HG03457 (cell line): ENCODE measurements around the gene XPO6.

Source experiments
- ATAC-seq: cut with Tn5 transposase; IDR thresholded peaks from one replicate; pipeline ENCODE4 v1.9.1; 2021; ENCODE audit warnings: moderate number of reproducible peaks; ENCODE audit not compliant: unreplicated experiment

Gene XPO6

DNA sequence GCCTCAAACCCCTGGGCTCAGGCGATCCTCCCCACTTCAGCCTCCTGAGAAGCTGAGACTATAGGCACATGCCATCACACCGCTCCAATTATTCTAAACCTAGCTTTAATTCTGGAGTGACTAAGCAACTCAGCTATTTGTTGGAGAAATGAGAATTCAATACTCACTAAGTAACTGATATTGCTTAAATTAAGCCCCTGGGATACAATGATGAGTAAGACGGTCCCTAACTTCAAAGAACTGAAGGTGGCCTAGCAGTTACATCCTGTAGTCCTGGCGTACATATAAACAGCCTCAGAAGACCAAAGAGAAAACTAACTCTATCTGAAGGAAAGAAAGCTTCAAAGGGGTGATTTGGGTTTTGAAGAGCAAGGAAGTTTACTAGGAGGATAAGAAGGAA lies 25.0 kb downstream of the XPO6 start:
- no peak for ATAC-seq

DNA sequence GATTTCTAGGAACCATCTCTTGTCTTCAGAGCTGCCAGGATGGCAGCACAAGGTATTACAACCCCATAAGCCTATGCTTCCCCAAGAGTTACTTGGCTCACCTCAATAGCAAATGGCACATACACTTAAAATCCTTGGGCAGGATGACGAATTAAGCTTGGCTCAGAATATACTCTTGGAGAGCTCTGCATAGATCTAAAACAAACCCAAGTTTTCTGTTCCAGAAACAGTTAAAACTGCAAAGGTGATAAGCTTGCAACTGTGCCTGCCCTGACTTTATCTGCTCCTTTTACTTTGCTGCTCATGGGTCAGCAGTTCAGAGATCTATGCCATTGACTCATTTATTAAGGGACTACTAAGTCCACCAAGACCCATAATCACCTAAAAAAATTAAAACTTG lies 26.1 kb downstream of the XPO6 start:
- no peak for ATAC-seq

DNA sequence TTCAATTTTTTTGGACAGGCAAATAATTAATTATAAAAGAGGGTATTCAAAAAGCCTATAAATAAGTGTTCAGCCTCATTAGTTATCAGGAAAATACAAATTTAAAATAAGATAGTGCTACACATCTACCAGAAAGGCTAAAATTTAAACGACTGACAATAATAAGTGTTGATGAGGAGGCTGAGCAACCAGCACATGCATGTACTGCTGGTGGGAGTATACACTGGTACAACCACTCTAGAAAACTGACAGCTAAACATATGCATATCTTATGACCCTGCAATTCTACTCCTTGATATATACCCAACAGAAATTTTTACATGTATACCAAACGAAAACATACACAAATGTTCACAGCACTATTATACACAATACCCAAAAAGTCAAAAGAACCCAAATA lies 27.1 kb downstream of the XPO6 start:
- no peak for ATAC-seq

DNA sequence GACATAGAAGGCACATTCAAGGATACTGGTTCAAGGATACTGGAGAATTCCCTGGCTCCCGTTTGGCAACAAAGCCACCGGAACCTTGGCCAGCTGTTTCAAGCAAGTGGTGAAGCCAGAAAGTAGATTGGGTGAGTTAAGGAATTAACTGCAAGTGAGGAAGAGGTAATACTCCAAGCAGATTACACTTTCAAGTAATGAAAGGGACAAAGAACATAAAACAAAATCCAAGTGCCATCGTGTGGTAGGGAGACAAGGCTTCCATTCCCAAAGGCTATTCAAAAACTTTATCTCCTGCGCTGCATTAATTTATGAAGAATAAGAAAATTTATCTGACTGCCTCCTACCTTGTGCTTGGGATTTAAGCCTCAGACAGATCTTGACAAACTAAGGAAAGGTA lies 27.8 kb downstream of the XPO6 start:
- ATAC-seq, result no peak

DNA sequence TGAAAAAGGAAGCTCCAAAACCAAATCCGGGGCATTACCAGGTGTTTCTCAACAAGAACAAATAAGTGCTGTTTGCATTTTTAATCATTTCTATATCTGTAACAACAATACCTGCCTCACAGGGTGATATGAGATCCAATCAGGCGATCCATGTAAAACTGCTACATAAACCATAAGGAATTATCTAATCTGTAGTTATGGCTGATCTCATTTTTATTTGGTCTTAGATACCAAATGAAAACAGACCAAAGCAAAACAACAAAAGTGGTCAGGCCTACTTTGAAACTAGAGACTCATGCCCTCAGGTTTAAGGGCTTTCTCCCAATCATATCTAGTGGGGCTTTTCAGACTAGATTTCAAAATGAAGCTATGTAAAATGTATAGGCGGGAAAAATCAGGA lies 28.3 kb downstream of the XPO6 start:
- ATAC-seq, result no peak

DNA sequence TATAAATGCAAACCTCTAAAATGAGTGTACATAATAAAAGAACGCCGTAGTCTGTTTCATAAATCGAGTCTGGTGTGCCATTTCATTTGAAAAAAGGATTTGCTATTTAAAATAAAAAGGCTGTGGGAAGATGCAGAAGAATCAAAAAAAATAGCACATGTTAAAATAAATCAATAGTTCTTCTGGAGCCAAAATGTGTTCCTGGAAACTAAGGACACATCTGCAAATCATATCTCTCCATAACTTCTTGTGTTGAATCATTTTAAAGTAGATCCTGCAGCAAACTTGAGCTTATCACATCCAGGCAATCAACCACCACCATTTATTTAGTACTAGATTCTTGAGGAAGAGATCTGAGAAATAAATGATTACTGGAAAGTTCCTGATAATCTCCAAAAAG lies 29.0 kb downstream of the XPO6 start:
- no peak for ATAC-seq

DNA sequence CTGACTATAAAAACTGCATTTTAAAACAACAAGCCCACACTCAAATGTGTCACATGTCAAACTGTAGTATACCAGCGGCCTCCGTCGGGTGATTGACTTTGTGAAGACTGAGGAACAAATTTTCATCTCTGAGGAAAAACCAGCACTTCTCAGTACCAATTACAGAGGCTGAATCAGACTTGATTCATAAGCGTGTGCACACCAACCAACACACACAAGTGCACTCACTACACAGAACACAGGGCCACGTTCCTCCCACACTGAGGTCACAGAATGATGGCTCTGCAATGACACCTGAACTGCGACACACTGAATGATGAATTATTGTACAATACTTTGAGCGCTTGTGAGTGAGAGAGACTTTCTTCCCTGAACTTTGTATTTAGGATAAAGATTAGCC lies 29.6 kb downstream of the XPO6 start:
- no peak for ATAC-seq

DNA sequence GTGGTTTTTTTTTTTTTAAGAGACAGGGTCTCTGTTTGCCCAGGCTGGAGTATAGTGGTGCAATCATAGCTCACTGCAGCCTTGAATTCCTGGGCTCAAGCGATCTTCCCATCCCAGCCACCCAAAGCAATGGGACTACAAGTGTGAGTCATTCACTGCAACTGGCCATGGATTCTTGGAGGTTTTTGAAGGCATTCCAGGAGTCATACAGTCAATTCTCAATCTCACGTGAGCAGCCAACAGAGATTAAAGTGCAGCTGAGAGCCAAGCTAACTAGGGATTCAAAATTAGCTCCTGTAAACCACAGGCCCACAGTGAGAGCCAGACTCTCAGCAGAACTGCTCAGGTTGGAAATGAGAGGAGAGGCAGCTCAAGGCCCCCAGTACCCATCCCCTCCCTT lies 30.2 kb downstream of the XPO6 start:
- ATAC-seq, result no peak

DNA sequence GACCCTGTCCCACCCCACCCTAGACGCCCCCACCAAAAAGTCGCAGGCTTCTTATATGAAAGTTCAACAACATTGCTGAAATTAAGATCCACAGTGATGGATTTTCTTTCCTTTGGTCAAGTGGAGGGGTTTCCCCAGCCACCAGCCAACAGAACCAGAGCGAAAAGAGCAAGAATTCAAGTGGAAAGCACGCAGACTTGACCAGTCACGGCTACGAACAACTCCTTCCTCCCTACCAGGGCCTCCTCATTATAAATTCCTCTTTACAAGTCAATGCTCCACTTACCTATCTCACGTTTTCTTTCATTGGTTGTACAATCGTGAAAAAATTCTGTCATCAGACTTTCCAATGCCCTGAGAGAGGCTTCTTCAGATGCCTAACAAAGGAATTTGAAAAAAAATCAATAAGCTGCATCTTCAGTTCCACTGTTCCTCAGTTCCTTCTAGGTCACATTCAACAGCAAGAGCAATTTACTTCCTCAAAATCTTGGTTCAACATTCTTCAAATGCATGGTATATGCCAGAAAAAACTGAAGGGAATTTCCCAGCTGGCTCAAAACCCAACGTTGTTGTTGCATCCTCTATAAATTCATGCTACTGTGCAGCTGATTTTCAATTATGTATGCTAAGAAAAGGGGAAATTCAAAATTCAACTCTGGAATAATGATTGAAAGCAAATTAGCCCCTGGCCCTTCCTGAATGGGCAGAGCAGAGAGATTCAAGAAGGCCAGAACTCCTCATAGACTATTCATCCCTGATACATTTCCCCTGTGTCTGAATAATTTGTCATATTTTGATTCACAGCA lies 30.9 kb downstream of the XPO6 start:
- ATAC-seq, result no peak

DNA sequence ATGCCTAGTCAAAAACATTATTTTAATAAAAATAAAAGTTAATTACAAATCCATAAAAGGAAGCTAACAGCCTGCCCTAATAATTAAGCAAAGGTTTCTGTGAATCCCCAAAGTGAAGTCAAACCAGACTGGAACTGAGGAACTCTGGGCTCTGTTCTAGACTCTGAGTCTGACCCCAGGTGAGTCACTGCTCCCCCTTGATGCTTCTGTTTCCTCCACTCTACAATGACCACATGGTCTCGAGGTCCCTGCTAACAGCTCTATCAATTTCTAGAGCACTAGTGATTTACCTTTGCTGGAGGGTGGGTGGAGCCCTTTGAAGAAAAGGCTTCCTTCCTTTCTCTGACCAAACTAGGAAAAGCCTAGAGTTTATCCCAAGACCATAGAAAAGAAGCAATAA lies 32.4 kb downstream of the XPO6 start:
- ATAC-seq, result no peak

DNA sequence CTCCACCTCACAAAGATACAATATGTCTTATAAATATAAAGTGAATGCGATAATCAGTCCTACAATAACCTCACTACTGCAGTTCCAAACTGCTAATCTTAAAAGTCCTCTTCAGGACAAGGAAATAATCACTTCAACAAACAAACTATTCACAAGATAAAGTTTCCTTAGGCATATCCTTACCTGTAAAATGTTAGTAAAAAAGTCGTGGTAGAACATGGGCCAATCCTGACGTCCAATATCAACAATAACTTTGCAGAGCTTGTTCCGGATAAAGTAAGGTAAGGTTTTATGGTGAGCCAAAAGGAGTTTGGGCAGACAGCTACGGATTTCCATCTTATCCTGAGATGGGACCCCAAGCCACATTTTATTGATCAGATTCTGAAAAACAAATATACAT lies 36.0 kb downstream of the XPO6 start:
- ATAC-seq, result no peak

DNA sequence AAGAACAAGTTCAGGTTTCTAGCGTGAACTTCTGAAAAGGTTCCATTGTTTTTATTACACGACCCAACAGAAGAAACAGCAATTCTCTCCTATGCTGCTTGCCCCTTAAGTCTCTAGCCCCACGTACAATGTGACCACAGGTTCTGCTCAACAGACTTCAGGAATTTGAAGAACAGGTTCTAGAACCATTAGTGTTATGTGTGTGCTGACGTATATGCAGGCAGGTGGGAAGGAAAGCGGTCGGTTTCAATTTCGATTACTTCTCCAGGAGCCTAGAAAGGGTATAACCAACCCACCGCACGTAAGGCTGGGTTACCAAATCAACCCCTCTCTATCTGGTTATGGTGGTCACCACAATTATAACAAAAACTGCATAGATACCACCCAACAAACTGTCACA lies 39.4 kb downstream of the XPO6 start:
- ATAC-seq, result no peak

DNA sequence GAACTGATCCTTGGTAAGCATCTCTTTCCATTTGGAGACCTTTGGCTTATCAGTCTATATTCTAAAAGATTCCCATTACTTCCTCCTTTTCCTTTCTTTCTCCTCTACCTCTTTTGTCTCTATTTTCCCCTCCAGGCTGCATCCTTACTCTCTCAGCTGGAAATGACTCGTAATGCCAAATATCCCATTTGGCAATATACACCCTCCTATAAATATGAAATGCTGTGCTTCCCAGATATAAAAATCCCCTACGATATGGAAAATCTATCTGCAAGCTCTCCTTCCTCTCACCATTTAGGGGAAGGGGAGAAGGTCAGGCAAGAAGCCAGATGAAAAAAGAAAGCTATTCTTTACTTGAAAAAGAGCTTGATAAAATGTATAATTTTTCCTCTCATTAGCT lies 39.9 kb downstream of the XPO6 start:
- no peak for ATAC-seq

DNA sequence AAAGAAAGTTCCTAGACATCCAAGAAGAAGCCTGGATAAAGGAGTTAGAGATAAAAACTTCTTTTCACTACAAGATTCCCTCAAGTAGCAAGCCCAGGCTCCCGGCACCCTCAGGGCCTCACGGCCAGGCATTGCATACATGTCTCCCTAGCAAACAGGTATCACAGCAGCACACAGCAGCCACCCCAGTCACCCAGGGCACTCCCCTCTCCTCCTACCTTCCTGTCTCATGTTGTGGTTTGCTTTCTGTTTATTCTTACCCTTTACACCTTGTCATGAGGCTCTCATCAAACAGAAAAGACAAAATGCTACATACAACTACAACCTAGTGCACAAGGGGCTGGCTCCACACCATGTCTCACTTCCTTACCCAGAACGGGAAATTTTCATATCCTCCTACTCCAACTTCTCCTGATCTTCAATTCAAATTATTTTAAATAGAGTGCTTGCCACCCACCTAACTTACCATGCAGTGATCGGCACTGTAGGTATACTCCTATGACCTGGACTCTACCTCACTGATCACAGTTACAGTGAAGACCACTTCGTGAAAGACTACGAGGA lies 42.7 kb downstream of the XPO6 start:
- ATAC-seq, result no peak

DNA sequence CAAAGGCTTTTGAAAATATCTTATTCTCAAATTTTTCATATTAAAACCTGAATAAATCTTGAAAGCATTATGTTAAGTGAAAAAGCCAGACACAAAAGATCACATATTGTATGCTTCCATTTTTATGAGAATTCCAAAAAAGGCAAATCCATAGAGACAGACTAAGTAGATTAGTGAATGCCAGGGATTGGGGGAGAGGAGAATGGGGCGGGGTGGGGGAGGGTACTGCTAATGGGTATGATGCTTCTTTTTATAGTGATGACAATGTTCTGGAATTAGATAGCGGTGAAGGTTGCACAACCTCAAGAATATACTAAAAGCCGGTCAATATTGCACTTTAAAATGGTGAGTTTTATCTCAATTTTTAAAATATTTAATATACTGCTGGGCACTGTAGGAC lies 44.0 kb downstream of the XPO6 start:
- ATAC-seq, result no peak

DNA sequence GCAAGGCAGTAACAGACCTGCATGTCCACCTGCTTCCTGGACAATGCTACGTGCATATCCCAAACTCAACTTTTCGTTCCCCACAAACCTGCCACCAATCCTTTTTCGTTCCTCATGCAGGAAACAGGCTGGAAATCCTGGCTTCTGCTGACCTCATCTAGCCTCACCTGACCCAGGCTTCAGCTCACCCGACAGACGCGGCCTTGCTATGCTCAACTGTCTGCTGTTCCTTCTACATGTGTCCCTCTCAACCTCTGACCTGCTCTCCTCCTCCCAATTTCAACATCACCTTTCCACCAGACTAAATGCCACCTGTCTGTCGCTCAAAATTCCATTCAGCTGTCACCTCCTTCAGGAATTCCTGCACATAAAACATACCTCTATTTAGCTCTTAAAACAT lies 44.5 kb downstream of the XPO6 start:
- ATAC-seq, result no peak

DNA sequence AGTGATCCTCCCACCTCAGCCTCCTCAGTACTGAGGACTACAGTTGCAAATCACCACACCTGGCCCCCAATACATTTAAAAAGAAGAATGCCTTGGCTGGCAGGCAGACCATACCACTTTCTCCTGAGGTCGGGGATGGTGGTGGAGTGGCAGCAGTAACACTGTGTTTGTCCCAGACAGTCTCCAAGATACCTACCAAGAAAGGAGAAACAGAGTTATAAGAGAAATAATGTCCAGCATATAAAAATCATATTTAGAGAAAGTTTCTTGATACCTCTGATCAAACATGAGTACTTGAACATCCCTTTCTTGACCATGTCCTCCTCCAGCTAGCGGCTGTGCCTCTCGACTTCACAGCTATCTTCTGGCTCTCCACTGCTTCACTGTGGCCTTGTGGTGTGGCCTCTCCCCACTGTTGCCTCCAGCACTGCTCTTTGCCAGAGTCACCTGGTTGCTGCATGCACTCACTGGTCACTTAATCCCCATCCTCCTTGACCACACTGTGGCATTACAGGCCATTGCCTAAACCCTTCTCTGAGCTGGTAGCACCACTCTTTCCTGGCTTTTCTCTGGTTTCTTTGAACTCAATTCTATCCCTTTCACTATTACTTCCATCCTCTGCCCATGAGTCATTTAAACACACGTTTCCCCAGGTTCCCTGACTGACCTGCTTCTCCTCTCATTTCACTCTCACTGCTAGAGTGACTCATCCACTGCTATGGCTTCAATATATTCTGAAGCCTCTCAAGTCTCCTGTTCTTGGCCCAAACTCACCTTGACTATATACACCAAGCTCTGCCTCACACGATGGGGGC lies 45.2 kb downstream of the XPO6 start:
- no peak for ATAC-seq

DNA sequence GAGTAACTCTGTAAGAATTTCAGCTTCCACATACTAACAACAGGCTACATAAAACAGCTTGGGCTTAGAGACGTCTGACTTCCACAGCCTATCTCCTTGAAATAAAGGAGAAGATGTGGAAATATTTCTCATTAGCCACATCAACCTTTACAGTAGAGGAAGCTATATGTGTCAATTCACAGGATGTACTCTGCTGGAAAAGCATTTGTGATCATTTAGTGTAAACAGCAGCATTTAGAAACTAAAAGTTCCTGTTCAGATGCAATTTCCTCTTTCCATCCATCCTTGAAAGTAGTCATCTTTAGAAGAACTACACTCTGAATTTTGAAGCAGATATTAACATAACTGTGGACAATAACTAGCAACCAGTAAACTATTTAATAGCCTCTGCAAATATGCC lies 46.2 kb downstream of the XPO6 start:
- ATAC-seq, result no peak

DNA sequence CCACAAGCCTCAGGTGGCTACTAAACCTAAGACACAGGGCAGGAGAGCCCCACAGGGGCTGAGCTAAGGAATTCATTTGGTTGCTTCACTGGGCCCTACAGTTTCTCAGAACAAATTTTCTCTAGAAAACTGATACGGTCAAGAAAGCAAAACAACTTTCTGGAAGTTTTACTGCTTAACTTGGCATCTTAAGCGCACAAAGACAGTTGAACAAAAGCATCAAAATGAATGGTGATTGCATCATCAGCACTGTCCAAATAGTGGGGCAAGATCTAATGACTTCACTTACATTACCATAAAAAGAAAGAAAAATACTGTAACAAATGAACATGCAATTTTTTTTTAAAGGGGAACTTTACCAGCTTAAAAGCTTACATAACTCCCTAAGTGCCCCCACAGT lies 47.6 kb downstream of the XPO6 start:
- ATAC-seq, result no peak

DNA sequence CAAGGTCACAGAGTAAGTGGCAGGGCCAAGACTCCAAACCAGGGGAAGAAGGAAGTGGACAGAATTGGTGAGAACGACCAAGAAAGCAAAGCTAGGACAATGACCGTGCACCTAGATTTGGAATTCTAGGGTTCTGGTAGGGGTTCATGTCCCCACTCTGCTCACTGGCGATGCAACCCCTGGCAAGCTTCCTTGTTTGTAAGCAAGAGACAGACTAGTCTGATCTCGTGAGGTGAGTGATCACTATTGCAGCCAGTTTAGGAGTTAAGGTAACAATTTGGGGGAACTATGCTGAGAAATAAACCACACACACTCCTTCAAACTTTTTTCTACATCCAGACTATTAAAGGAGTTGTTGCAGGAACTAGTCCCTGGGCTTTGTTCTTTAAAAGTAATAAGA lies 48.1 kb downstream of the XPO6 start:
- ATAC-seq, result no peak

DNA sequence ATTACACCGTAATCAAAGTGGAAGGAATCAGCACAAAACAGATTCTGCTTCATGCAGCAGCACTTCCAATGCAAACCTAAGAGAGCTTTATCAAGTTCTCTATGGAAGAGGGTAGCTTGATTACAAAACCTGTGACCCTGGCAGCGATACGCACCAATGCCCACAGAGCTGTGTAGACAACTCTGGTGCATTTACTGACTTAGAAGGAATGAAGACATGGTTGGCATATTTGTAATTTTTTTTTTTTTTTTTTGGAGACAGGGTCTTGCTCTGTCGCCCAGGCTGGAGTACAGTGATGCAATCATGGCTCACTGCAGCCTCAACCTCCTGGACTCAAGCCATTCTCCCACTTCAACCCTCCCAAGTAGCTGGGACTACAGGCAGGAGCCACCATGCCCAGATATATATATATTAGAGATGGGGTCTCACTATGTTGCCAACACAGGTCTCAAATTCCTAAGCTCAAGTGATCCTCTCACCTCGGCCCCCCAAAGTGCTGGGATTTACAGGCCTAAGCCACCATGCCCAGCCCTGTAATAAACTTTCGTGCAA lies 49.4 kb downstream of the XPO6 start:
- ATAC-seq, result no peak

DNA sequence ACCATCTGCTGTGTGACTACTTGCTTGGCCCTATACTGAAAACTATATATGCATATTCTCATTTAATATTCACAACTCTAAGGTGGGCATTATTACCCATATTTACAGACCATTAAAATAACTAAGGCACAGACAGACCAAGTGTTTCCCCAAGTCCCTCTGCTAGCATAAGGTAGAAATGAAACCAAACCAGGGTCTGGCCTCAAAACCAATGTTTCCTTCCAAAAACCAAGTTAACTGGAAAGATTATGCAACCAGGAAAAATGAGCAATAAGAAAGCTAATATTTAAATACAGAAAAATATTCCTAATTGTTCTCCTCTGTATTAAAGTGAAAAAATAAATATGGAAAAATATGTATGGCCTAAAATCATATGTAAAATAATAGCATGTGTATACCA lies 50.1 kb downstream of the XPO6 start:
- ATAC-seq, result no peak
